GM21515 (cell line): ENCODE results near the gene GNAQ.

Experiments
- ATAC-seq: cut with Tn5 transposase; IDR thresholded peaks from one replicate; pipeline ENCODE4 v1.9.1; 2021; ENCODE audit not compliant: unreplicated experiment

The GNAQ gene

GRCh38 chr9:78003730-78004129, 27.9 kb downstream of the GNAQ start:
- no peak for ATAC-seq

- no peak for ATAC-seq
Measured at GRCh38 chr9:78001946-78002731, 29.5 kb downstream of the GNAQ start.

GRCh38 chr9:78000221-78000620, 31.4 kb downstream of the GNAQ start:
- ATAC-seq: no peak

GRCh38 chr9:77999231-77999631, 32.4 kb downstream of the GNAQ start:
- ATAC-seq: no peak

- no peak for ATAC-seq
Measured at GRCh38 chr9:77997611-77998284, 33.9 kb downstream of the GNAQ start.

GRCh38 chr9:77996696-77997095, 34.9 kb downstream of the GNAQ start:
- ATAC-seq: no peak

- ATAC-seq: no peak
Measured at GRCh38 chr9:77991191-77991590, 40.4 kb downstream of the GNAQ start.

- ATAC-seq: no peak
Measured at GRCh38 chr9:77989909-77990308, 41.7 kb downstream of the GNAQ start.

- no peak for ATAC-seq
Measured at GRCh38 chr9:77989458-77989857, 42.2 kb downstream of the GNAQ start.

- no peak for ATAC-seq
Measured at GRCh38 chr9:77988630-77989029, 43.0 kb downstream of the GNAQ start.

GRCh38 chr9:77987880-77988525, 43.6 kb downstream of the GNAQ start:
- ATAC-seq: no peak

GRCh38 chr9:77987081-77987656, 44.4 kb downstream of the GNAQ start:
- no peak for ATAC-seq

- no peak for ATAC-seq
Measured at GRCh38 chr9:77985996-77986395, 45.6 kb downstream of the GNAQ start.

GRCh38 chr9:77983320-77983662, 48.3 kb downstream of the GNAQ start:
- no peak for ATAC-seq

- no peak for ATAC-seq
Measured at GRCh38 chr9:77982581-77983319, 48.9 kb downstream of the GNAQ start.

- no peak for ATAC-seq
Measured at GRCh38 chr9:77981907-77982306, 49.7 kb downstream of the GNAQ start.

- ATAC-seq: no peak
Measured at GRCh38 chr9:77981332-77981731, 50.3 kb downstream of the GNAQ start.

GRCh38 chr9:77980622-77981021, 51.0 kb downstream of the GNAQ start:
- no peak for ATAC-seq

- no peak for ATAC-seq
Measured at GRCh38 chr9:77978086-77978781, 53.4 kb downstream of the GNAQ start.

- ATAC-seq: no peak
Measured at GRCh38 chr9:77977210-77977611, 54.4 kb downstream of the GNAQ start.

- ATAC-seq: no peak
Measured at GRCh38 chr9:77975806-77976205, 55.8 kb downstream of the GNAQ start.
